ENCODE measurements around the gene GCC1.
"Not testable (repeated sequence)": the region's sequence is repeated elsewhere in the genome, so short reads cannot be mapped to it uniquely, and the experiment has no call there.

The GCC1 gene

GRCh38 chr7:127588697-127589482 lies 3.5 kb upstream of the GCC1 start:
- DNase-seq (ENCODE audit: low read depth), result no peak

GRCh38 chr7:127588019-127588696 lies 2.8 kb upstream of the GCC1 start, which contains the start of gene ARF5:
TSS of gene ARF5 (plus strand) at chr7:127588411. CDS start at chr7:127588499, 88 bp downstream.
- DNase-seq (ENCODE audit: low read depth), result no peak

- no peak for DNase-seq (ENCODE audit: low read depth)
Observed at GRCh38 chr7:127587663-127588018, 2.2 kb upstream of the GCC1 start.

- no peak for DNase-seq (ENCODE audit: low read depth)
Observed at GRCh38 chr7:127586346-127586745, 950 bp upstream of the GCC1 start.

GRCh38 chr7:127584648-127585043 lies 750 bp downstream of the GCC1 start:
- DNase-seq (ENCODE audit: low read depth), result no peak

GRCh38 chr7:127582361-127582760 lies 3.0 kb downstream of the GCC1 start:
- no peak for DNase-seq (ENCODE audit: low read depth)

- no peak for DNase-seq (ENCODE audit: low read depth)
Observed at GRCh38 chr7:127581716-127582115, 3.7 kb downstream of the GCC1 start.

- no peak for DNase-seq (ENCODE audit: low read depth)
Observed at GRCh38 chr7:127580612-127581011, 4.8 kb downstream of the GCC1 start.

- DNase-seq (ENCODE audit: low read depth), result no peak
Observed at GRCh38 chr7:127578711-127579275, 6.6 kb downstream of the GCC1 start.

GRCh38 chr7:127578036-127578684 lies 7.2 kb downstream of the GCC1 start:
- DNase-seq (ENCODE audit: low read depth), result no peak

GRCh38 chr7:127571741-127572505 lies 13.5 kb downstream of the GCC1 start:
- DNase-seq (ENCODE audit: low read depth), result no peak

- DNase-seq (ENCODE audit: low read depth), result not testable (repeated sequence)
Observed at GRCh38 chr7:127568034-127568433, 17.4 kb downstream of the GCC1 start.

GRCh38 chr7:127566242-127566641 lies 19.2 kb downstream of the GCC1 start:
- DNase-seq (ENCODE audit: low read depth), result no peak

- DNase-seq (ENCODE audit: low read depth), result no peak
Observed at GRCh38 chr7:127557803-127558202, 27.6 kb downstream of the GCC1 start.

GRCh38 chr7:127556404-127556803 lies 29.0 kb downstream of the GCC1 start:
- no peak for DNase-seq (ENCODE audit: low read depth)

- DNase-seq (ENCODE audit: low read depth), result no peak
Observed at GRCh38 chr7:127551941-127552340, 33.5 kb downstream of the GCC1 start.

GRCh38 chr7:127550247-127550646 lies 35.1 kb downstream of the GCC1 start:
- DNase-seq (ENCODE audit: low read depth), result no peak

GRCh38 chr7:127546313-127546712 lies 39.1 kb downstream of the GCC1 start:
- DNase-seq (ENCODE audit: low read depth), result no peak

- DNase-seq (ENCODE audit: low read depth), result no peak
Observed at GRCh38 chr7:127541548-127541947, 43.8 kb downstream of the GCC1 start.

- DNase-seq (ENCODE audit: low read depth), result not testable (repeated sequence)
Observed at GRCh38 chr7:127540461-127540860, 44.9 kb downstream of the GCC1 start.

- DNase-seq (ENCODE audit: low read depth), result no peak
Observed at GRCh38 chr7:127539116-127539515, 46.3 kb downstream of the GCC1 start.

GRCh38 chr7:127536741-127537140 lies 48.7 kb downstream of the GCC1 start:
- DNase-seq (ENCODE audit: low read depth), result no peak
